ENCODE measurements around the gene HK1.
"Not testable (repeated sequence)": the region's sequence is repeated elsewhere in the genome, so short reads cannot be mapped to it uniquely, and the experiment has no call there.

The HK1 gene

DNA sequence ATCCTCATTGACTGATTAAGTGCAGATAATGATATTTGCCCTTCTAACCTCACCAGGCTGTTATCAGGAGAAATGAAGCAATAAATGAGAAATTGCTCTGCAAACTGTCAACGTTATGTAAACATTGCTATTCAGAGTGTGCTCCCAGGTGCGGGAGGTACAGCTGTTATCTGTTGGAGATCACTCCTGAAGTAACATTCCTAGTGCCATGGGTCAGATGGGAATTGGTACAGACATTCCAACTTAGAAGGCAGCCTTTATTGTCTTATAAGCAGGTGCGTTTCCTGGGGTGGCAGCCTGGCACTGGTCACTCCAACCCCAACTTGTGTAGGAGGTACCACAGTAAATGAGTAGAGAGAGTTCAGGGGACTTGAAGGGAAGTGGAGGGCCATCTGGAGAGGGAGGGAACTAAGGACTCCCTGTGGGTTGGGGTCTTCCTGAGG is 36.8 kb downstream of the HK1 start:
- no peak for DNase-seq

DNA sequence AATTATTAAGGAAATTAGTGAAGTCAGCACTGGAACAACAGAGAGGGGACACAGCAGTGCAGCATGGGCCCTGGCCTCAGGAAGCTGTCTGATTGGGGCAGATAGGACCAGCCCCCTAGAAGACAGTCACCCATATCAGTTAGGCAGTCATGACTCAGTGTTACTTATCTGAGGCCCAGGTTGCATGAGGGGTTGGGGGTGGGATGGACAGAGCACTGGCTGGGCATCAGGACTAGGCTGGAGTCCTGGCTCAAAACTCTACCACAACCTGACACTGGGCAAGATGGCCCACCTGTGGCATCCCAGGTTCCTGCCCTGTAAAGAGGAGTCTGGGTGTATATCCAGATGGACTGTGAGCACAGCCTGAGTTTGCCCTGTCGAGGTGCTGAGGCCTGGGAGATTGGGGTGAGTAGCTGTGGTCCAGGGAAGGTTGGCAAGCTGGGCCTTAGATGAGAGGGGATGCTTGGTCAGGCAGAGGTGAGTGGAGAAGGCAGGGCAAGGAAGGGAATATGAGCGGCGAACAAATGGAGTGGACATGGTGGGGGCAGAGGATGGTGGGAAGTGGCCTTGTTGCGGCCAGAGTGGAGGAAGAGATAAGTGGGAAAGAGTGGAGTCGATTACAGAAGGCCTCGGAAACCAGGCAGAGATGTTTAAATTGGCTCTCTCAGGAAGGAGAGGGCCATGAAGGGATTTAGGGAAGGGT is 37.5 kb downstream of the HK1 start:
- no peak for DNase-seq

DNA sequence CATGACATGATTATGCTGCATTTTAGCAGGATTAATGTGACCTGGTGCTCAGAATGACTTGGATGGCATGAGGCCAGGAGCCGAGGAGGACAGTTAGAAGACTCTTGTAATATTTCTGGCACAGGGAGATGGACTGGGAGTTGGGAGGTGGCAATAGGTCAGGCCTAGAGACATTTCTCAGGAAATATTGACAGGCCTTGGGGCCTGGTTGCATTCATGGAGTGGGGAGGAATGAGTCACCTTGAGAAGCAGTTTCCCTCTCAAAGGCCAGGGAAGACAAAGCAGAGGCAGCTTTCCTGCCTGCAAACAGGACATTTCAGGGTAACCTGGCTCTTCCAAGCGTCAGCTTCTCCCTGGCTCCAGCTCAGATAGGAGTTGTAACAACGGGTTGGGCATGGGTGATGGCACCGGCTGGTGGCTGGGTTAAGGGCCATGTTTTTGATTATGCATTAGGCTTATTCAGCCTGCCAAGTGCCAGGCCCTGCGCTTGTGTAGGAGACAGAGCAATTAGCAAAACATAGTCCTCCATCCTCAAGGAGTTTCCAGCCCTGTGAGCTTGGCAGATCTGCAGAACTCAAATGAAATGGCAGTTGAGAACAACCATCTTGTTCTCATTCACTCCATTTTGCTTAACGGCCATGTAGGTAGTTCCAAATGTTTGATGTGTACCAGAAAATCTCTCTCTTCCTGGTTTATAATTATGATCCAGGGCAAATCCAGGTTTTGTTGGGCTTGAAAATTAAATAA is 38.2 kb downstream of the HK1 start:
- no peak for DNase-seq

DNA sequence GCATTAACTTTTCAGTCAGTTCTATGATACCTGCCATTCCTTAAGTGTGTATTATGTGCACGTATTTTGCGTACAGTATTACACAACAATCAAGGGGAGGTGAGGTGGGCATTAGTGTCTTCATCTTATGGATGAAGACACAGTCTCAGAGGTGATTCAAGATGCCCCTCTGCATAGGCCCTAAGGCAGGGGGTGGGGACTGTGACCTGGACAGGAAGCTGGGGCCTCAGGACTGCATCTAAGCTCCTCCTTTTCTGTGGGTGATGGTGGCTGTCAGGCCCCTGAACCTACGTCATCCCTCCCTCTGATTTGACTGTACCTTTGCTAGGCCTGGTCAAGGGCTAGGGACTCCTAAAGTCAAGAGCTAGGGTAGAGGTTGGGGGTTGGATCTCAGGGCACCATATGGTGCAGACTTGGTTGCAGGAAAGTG is 38.9 kb downstream of the HK1 start:
- peak; percentile 69 for DNase-seq

DNA sequence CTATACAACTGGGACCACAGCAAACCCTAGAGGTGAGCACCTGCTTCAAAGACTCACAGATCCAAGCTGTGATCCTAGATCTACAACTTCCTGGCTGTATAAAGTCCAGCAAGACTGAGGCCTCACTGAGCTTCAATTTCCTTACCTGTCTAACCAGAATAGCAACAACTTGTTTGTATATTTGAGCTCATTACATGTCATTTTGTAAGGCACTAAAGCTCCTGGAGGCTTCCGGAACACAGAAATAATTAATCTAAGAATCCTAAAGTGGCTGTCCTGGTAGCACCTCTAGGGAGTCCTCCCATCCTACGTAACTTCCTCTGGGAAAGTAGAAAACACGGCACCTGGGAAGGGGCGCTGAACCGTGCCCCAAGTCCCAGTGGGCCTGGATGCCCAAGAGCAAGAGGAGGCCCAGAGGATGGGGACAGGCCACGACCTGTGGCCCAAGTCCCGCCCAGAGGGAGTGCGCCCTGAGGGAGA is 39.4 kb downstream of the HK1 start:
- no peak for DNase-seq

DNA sequence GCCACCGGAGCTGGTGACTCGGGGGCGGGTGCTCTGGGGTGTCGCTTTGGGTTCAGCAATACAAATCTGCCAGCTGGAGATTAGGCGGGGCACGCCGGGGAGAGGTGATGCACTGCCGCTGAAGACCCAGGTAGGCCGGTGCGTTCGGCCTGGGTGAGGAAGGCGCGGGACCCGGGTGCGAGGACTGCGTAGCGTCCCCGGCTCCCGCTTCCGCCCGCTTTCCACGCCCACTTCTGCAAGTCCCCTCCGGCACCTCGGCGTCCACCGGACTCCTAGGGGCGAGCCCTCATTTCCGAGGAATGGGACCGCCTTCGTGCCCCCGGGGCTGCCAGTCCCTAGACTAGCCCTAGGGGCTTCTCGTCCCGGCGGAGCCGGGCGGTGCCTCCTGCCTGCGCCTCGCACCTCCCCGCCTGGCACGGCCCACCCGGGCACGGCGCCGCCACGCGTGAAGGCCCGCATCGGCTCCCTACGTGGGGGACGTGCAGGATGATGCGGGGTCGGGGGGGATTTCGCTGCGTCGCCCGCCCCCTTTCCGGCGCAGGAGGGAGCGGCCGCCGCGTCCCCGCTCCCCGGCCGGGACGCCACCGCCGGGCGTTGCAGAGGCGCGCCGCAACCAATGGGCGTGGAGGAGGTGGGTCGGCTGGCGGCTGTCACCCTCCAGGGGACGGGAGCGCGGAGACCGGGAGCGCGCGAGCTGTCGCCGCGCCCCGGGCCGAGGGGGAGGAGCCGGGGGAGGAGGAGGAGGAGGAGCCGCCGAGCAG is 40.0 kb downstream of the HK1 start:
- DNase-seq, result peak; percentile 93

DNA sequence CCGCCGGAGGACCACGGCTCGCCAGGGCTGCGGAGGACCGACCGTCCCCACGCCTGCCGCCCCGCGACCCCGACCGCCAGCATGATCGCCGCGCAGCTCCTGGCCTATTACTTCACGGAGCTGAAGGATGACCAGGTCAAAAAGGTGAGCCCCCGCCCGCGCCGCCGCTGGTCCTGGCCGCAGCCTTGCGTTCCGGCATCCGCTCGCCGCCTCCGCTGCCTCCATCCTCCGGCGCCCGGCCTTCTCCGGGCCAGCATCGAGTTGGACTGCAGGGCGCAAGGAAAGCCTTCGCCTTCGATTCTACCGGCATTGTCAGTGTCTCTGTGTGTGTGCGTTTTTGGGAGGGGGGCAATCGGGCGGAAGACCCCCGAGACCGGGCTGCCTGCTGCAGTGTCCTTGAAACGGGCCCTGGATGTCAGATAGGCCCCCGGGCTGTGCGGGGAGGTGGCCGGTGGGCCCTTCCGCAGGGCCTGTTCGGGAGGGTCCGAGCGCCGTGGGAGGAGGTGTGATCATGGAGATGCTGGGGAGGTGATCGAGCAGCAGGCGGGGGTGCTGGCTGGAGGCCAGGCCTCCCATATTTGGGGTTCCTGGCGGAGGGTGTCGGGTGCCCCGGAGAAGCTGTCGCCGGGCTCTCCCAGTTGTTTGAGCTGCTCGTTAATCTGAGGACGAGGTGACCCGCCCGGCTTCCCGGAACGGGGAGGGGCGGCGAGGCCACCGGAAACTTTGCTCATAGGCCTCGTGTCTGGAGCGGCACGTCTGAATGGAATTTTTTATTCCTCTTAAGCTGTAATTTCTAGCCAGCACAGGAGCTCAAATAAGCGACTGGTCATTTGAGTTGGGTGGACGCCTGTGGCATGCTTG is 40.8 kb downstream of the HK1 start:
- DNase-seq, result peak; percentile 79

DNA sequence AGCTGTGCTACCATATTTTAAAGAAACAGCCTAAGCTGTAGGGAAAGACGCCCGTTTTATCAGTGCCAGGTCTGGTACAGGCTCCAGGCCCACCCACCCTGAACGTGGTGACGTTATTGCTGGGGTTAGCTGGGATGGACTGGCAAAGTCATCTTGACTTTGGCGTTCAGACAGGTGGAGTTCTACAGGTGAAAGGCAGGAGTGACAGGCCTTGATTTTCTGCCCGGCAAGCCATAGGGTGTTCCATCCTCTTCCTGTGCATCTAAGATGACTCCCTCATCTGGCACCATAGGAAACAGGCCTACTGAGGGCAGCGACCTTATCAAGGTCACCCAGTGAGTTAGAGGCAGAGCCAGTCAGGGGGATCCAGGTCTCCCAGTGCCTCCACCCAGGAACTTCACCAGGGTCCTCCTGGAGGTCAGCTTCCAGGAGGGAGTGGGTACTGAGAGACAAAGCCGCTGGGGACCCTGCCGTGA is 41.6 kb downstream of the HK1 start:
- no peak for DNase-seq

DNA sequence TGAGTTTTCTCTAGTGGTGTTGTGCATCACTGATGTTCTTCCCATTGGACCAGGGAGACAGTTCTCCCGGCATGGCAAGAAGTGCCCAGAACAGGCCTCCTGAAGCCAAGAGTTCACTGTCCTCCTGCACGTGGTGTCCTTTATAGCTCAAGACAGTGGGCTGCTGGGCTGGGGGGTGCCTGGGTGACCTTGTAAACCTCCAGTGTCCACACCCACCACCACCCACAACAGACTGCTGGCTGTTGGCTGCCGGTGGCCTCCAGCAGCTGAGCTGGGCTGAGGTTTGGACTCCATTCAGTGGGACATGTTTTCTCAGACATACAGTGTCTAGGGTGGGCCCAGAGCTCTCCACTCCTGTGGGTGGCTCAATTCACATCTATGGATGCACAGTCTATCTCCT is 42.2 kb downstream of the HK1 start:
- DNase-seq, result no peak

DNA sequence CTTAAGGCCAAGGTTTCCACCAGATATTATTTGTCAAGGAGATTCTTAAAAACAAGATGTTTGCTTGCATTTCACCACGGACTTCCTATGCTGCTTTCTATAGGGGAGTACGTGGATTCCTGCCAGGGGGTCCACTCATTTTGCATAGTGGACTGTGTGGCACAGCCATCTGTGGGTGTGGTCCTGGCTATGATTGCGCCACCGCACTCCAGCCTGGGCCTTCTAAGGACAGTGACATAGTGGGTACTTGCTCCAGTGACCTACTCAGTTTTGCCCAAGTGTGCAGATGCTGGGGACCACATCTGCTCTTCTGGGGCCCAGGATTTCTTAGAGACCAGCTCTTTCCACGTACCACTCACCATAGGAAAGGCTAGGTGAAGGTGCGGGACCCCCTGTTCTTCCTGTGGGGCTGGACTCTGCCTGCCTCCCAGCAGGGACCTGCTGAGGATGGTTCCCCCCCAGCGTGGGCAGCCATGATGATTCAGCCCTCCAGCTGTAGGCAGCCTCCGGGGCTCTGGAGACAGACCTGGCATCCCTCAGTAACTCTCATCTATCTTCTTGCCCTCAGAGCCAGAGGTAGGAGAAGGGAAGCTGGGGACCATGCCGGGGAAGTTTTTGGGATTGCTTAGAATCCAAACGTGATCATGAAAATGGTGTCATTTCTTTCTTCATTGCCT is 42.9 kb downstream of the HK1 start:
- no peak for DNase-seq

DNA sequence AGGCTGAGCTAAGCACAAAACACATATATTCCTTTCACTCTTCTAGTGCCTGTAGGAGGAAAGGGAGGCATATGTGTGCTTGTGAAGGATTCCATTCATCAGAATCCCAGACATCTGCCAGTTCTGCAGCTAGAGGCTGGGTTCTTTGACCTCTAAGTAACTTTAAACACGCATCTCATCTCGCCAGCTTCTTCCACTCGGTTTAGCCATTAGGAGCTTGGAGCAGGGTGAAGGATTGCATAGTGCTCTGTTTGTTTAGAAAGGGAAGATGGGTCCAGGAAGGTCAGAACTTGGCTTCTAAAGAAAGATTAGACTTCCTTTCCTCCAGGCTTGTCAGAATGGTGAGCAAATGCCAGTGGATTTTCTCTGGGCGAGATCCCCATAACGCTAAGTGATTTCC is 43.6 kb downstream of the HK1 start:
- DNase-seq, result no peak

DNA sequence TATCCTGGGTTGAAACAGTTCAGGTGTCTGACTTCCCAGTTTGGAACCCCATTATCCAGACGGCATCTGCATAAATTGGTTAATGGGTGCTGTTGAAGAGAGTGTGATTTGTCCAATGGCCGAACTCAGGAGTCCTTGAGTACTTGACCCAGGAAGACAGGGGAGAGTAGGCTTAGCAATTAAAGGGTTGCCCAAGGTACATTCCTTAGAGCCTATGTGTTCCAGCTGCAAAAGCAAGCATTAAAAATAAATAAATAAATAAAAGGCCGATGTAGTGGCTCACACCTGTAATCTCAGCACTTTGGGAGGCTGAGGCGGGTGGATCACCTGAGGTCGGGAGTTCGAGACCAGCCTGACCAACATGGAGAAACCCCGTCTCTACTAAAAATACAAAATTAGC is 44.0 kb downstream of the HK1 start:
- not testable (repeated sequence) for DNase-seq

DNA sequence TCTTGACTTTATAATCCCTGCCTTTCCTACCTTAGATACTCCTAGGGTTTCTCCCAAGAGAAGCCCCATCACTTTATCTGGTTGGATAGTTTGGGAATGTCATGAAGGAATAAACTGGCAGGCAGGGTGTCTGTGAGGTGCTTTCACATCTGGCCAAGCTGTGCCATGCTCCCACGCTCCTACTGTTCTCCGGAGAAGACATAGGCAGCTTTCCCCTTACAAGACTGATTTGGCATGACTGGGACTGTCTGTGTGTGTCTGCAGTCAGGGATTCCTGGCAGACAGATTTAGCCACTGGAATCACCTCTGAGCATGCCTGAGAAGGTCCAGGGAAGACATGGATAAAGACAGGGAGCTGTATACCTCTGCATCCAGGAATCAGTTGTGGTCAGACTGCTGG is 45.3 kb downstream of the HK1 start:
- DNase-seq, result no peak

DNA sequence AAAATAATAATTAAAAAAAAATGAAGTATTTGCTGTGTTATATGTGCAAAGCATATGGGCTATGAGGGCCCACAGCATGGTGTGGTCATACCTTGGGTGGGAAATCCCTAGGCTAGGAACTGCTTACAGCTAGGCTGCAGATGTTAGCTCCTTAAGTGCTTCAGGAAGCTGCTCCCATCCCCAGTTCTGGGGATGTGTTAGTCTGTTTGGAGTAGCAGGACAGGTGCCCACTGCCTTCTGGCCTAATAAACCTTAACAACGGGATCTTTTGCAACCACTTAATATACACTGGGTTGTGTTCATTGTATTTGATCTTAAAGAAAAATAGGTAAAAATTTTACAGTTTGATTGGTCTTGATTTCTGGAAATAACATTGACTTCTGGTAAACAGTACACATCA is 46.3 kb downstream of the HK1 start:
- DNase-seq, result no peak

DNA sequence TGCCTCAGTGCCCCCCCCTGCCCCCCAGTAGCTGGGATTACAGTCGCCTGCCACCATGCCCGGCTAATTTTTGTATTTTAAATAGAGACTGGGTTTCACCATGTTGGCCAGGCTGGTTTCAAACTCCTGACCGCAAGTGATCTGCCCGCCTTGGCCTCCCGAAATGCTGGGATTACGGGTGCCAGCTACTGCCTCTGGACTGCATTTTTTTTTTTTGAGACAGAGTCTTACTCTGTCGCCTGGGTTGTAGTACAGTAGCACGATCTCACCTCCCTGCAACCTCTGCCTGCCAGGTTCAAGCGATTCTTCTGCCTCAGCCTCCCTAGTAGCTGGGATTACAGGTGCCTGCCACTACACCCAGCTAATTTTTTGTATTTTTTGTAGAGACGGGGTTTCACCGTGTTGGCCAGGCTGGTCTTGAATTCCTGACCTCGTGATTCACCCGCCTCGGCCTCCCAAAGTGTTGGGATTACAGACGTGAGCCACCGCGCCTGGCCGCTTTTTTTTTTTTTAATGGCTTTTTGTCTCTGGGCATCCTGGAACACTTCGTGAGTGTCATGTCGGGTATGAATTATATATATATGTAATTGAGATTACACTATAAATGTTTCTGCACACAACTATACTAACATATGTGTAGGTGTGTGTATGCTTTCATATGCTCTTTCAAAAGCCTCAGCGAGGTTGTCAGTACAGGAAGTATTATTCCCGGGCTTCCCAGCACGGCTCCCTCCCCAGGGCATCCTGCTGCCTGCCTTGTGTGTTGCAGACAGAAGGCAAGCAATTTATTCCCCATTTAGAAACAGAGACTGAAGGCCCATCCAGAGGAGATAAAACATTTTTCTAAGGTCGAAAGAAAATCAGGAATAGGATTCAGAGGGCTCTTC is 47.6 kb downstream of the HK1 start:
- not testable (repeated sequence) for DNase-seq

DNA sequence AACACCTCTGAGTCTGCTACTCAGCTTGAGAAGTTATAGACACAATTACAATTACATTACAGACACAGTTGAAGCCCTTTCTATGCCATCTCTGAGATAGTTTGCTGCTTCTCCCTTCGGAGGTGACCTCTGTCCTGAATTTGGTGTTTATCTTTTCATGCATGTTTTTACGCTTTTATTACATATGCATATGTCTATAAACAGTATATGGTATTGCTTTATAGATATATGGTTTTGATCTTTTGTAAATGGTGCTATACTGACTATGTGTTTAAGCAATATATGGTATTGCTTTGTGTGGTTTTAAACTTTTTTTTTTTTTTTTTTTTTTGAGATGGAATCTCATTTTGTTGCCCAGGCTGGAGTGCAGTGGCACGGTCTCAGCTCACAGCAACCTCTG is 48.4 kb downstream of the HK1 start:
- DNase-seq, result no peak

DNA sequence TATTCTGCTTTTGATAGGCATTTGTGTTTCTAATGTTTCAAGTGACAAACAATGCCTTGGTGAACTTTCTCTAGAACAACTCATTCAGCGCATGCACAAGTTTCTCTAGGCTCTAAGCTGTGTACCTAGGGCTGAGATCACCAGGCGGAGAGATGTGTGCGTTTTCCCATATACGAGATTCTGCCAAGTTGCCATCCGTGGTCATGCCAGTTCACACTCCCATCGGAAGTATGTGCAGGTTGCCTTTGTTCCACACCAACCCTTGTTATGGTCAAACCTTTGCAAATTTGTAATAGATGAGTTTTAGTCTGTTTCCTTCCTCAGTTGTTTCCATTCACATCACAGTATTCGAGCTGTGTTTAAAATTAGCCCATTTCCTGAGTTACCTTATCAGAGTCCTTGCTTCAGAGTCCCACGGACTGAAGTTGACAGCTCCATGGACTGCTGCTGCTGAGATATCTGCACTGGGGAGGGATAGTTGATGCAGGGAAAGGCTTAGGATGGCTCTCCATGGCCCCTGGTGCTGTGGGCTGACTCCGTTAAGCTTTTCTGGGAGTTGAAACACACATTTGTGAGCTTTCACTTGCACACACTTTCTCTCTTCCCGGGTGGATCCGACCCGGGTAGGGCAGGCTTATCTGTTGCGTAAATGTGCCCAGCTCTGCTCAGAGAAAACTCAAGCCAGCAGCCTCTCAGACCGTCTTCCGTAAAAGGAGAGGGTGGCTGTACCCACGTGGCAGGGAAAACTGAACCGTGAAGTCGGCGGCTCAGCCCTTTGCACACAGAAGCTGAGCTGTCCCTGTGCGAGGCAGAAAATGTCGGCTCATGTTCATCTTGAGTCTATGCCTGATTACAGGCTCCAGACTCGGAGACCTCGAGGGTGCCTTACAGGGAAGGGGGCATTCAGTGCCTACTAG is 49.4 kb downstream of the HK1 start:
- DNase-seq, result peak; percentile 48

DNA sequence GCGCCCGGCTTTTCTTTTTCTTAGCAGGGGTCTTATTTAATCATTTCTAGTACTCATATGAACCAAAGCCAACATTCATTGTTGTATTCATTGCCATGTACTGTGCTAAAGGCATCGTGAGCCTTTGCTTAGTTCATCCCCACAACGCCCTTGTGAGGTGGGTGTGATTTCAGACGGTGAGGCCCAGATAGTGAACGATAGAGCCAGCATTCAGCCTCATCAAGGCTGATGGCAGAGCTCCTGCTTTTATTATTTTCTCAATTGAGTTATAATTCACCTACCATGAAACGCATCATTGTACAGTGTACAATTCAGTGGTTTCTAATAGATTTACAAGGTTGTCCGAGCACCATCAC is 50.1 kb downstream of the HK1 start:
- no peak for DNase-seq

DNA sequence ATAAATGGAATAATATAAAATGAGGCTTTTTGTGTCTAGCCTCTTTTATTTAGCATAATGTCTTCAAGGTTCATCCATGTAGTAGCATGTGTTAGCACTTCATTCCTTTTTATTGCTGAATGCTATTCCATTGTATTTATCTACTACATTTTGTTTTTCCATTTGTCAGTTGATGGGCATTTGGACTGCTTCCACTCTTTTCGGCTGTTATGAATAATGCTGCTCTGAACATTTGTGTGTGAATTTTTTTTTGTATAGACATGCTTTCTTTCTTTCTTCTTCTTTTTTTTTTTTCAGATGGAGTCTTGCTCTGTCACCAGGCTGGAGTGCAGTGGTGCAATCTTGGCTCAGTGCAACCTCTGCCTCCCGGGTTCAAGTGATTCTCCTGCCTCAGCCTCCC is 50.6 kb downstream of the HK1 start:
- not testable (repeated sequence) for DNase-seq

DNA sequence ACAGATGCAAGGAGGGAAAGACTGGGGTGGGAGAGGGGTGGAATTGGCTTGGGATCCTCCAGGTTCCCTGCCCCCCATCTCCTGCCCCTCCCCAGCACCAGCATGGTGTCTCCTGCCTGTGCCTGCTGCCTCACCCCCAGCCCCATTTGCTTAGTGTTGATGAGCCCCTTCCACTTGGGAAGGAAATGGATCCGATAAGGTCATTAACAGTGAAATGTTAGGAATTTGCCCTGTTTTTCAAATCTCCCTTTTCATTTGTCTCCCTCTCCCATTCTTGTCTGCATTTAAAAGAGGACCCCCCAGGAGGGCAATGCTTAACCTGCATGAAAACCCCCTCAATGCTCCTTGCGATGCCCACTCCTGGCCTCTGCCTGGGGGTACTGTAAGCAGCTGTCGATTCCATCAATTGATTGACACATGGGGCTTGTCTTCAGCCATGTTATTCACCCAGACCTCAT is 51.5 kb downstream of the HK1 start:
- no peak for DNase-seq

All from activated CD4-positive, alpha-beta T cell treated with anti-CD3 and anti-CD28 coated beads, Interleukin-2, amount 50 U/mL, for 16 hours (primary cell).